22Rv1 (cell line): ENCODE results near the gene PALLD.

Experiments
- CTCF ChIP-seq: fragments of 450-650 bp; IDR thresholded peaks from 2 replicates; pipeline ENCODE4 v1.5.1; 2017; ENCODE audit warnings: mild to moderate bottlenecking
- ZFX ChIP-seq: fragments of 450-650 bp; IDR thresholded peaks from 2 replicates; pipeline ENCODE4 v1.6.1; 2017; ENCODE audit warnings: antibody characterized with exemption, borderline replicate concordance

GRCh38 chr4:168633496-168633895, 136.6 kb downstream of the PALLD start:
- no peak for TF ChIP-seq CTCF
- no peak for TF ChIP-seq ZFX
